KMS-11 (cell line): Measurements from ENCODE around the gene TUB.

Source experiments
- H2AFZ ChIP-seq: fragments of 200-600 bp; sonication (generic); 2 replicates; pipeline ENCODE4 v1.6.1; 2016; ENCODE audit warnings: antibody characterized with exemption, mixed run types, low read depth
- H3K27ac ChIP-seq: fragments of 200-600 bp; sonication (generic); 2 replicates; pipeline ENCODE4 v1.6.1; 2016; ENCODE audit warnings: mild to moderate bottlenecking, mixed run types
- H3K27me3 ChIP-seq: fragments of 200-600 bp; sonication (generic); 2 replicates; pipeline ENCODE4 v1.6.1; 2017; ENCODE audit warnings: mild to moderate bottlenecking, low read depth, mixed run types, moderate library complexity; ENCODE audit not compliant: insufficient read depth
- H3K36me3 ChIP-seq: fragments of 200-600 bp; sonication (generic); 2 replicates; pipeline ENCODE4 v1.6.1; 2017; ENCODE audit warnings: mild to moderate bottlenecking, mixed run types; ENCODE audit not compliant: insufficient read depth
- H3K4me1 ChIP-seq: fragments of 200-600 bp; sonication (generic); 2 replicates; pipeline ENCODE4 v1.6.1; 2016; ENCODE audit warnings: mild to moderate bottlenecking, low read depth, mixed run types; ENCODE audit not compliant: poor library complexity, severe bottlenecking
- H3K4me2 ChIP-seq: fragments of 200-600 bp; sonication (generic); 2 replicates; pipeline ENCODE4 v1.7.0; 2016; ENCODE audit warnings: mild to moderate bottlenecking, mixed run types
- H3K4me3 ChIP-seq: fragments of 200-600 bp; sonication (generic); IDR thresholded peaks from 2 replicates; pipeline ENCODE4 v1.6.1; 2017; ENCODE audit warnings: low read depth, low read length, mixed read lengths; ENCODE audit not compliant: insufficient read depth
- H3K79me2 ChIP-seq: fragments of 200-600 bp; sonication (generic); 2 replicates; pipeline ENCODE4 v1.6.1; 2016; ENCODE audit warnings: low read depth, mixed run types; ENCODE audit not compliant: insufficient read depth
- H3K9ac ChIP-seq: fragments of 200-600 bp; sonication (generic); 2 replicates; pipeline ENCODE4 v1.6.1; 2016; ENCODE audit warnings: mild to moderate bottlenecking, mixed run types
- H4K20me1 ChIP-seq: fragments of 200-600 bp; sonication (generic); 2 replicates; pipeline ENCODE4 v1.6.1; 2016; ENCODE audit warnings: mild to moderate bottlenecking, mixed run types; ENCODE audit not compliant: insufficient read depth
- CTCF ChIP-seq: fragments of 200-600 bp; sonication (generic); conservative IDR thresholded peaks from 2 replicates; pipeline ENCODE4 v1.6.1; 2017; ENCODE audit warnings: low read depth, mild to moderate bottlenecking, antibody characterized with exemption, low read length, moderate library complexity, mixed read lengths

TUB gene

DNA sequence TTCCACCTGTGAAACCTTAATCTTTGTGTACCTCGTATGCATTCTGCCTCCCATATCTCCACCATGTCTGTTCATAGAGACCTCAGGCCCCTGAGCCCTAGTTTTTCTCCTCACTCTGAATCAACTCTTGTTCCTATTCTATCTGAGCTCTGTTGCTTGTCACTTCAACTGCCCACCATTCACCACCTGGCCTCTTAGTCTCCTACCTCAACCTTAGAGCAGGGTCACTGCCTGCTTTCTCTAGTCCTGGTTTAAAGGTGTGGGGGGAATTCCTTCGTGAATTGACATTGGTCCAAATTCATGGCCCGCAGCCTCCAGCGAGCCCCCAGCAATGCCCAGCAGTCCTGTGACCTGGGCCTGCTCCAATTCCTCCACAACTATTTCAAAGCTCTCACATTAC is 39.4 kb upstream of the TUB start:
- TF ChIP-seq CTCF = no peak
- Histone ChIP-seq H3K4me1 (no peaks in the 10 kb centered on the region), H3K36me3 (no peaks in the 10 kb centered on the region), H3K27me3 (no peaks in the 10 kb centered on the region), H3K27ac (no peak overlapping the region), H3K9ac (no peak overlapping the region), H2AFZ (no peak overlapping the region), H3K79me2 (no peaks in the 10 kb centered on the region), H4K20me1 (no peaks in the 10 kb centered on the region), H3K4me2 (no peak overlapping the region), H3K4me3 (no peak overlapping the region)

DNA sequence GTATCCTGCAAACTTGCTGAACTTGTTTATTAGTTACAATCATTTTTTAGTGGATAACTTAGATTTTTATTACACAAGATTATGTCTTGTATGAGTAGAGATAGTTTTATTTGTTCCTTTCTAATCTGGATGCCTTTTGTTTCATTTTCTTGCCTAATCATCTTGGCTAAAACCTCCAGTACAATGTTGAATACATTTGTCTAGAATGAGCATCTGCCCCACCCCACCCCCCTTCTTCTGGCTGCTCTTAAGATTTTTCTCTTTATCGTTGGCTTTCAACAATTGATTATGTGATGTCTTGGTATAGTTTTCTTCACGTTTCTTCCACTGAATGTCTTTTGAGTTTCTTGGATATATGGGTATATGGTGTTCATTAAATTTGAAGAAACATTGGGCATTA is 37.3 kb upstream of the TUB start:
- Histone ChIP-seq H3K79me2 (no peaks in the 10 kb centered on the region), H3K4me1 (no peaks in the 10 kb centered on the region), H2AFZ (no peak overlapping the region)

DNA sequence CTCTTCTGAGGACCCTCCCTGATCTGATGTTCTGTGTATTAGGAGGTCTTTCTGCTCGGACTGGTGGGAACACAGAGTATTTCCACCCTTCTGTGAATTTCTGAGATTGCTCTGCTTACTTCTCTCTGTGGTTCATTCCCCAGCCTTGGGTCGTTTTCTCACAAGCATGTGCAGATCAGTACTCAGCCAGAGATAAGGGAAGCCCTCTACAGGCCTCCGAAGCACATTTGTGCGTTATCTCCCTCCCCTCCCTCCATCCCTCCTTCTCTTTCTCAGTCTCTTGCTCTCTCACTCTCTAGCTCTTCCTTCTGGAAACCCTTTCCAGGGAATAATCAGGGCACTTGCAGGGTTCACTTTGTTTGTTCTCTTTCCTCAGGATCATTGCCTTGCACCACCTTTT is 35.2 kb upstream of the TUB start:
- H3K27ac ChIP-seq = no peak overlapping the region
- H3K79me2 ChIP-seq = no peaks in the 10 kb centered on the region
- H4K20me1 ChIP-seq = no peaks in the 10 kb centered on the region
- H3K36me3 ChIP-seq = no peaks in the 10 kb centered on the region
- H3K4me3 ChIP-seq = no peak overlapping the region
- H3K4me1 ChIP-seq = no peaks in the 10 kb centered on the region
- no peak overlapping the region for H3K4me2 ChIP-seq
- no peak overlapping the region for H3K9ac ChIP-seq
- H3K27me3 ChIP-seq = no peaks in the 10 kb centered on the region
- H2AFZ ChIP-seq = no peak overlapping the region
- no peak for TF ChIP-seq CTCF

More for the DNA sequence above, 37.3 kb upstream of the TUB start:
- Histone ChIP-seq H3K27ac (no peak overlapping the region), H3K36me3 (no peaks in the 10 kb centered on the region), H3K9ac (no peak overlapping the region), H3K4me3 (no peak overlapping the region), H3K27me3 (no peaks in the 10 kb centered on the region), H4K20me1 (no peaks in the 10 kb centered on the region), H3K4me2 (no peak overlapping the region)
- no peak for TF ChIP-seq CTCF

- no peak overlapping the region for H3K9ac ChIP-seq
- H3K27ac ChIP-seq = no peak overlapping the region
- no peak for TF ChIP-seq CTCF
- no peak overlapping the region for H2AFZ ChIP-seq
- H3K36me3 ChIP-seq = no peaks in the 10 kb centered on the region
- H3K79me2 ChIP-seq = no peaks in the 10 kb centered on the region
- H3K4me1 ChIP-seq = no peaks in the 10 kb centered on the region
- no peaks in the 10 kb centered on the region for H4K20me1 ChIP-seq
- H3K4me3 ChIP-seq = no peak overlapping the region
- H3K27me3 ChIP-seq = no peaks in the 10 kb centered on the region
- H3K4me2 ChIP-seq = no peak overlapping the region
Observed at GRCh38 chr11:8047382-8047781, 33.6 kb upstream of the TUB start.

GRCh38 chr11:8049084-8049483 is 31.9 kb upstream of the TUB start:
- TF ChIP-seq CTCF = no peak
- H3K79me2 ChIP-seq = no peaks in the 10 kb centered on the region
- no peak overlapping the region for H3K9ac ChIP-seq
- H3K4me1 ChIP-seq = no peaks in the 10 kb centered on the region
- no peak overlapping the region for H3K4me2 ChIP-seq
- no peak overlapping the region for H2AFZ ChIP-seq
- H3K36me3 ChIP-seq = no peaks in the 10 kb centered on the region
- no peak overlapping the region for H3K27ac ChIP-seq
- no peaks in the 10 kb centered on the region for H4K20me1 ChIP-seq
- no peaks in the 10 kb centered on the region for H3K27me3 ChIP-seq
- no peak overlapping the region for H3K4me3 ChIP-seq
